ENCODE results near the gene SLC38A10.

DNA sequence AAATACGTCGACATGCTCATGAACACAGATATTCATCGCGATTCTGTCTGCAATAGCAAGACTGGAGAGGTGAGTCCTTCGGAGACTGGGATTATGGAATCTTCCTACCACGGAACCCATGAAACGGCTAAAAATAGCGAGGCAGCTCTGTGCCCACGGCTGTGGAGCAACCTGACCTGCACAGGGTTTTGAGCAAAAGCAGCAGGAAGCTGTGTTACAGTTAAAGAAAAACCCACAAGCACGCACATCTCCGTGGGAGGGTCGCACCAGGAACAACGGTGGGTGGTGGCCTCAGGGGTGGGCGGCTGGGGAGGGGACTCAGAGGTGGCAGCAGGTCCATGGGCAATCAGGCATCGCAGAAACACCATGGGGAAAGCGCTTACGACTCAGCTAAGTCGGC lies 24.8 kb downstream of the SLC38A10 start:
- TF ChIP-seq, protein P1, sequence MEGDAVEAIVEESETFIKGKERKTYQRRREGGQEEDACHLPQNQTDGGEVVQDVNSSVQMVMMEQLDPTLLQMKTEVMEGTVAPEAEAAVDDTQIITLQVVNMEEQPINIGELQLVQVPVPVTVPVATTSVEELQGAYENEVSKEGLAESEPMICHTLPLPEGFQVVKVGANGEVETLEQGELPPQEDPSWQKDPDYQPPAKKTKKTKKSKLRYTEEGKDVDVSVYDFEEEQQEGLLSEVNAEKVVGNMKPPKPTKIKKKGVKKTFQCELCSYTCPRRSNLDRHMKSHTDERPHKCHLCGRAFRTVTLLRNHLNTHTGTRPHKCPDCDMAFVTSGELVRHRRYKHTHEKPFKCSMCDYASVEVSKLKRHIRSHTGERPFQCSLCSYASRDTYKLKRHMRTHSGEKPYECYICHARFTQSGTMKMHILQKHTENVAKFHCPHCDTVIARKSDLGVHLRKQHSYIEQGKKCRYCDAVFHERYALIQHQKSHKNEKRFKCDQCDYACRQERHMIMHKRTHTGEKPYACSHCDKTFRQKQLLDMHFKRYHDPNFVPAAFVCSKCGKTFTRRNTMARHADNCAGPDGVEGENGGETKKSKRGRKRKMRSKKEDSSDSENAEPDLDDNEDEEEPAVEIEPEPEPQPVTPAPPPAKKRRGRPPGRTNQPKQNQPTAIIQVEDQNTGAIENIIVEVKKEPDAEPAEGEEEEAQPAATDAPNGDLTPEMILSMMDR (conservative IDR thresholded peaks at IDR 0.05; ENCODE audit: low read length): no peak
- TF ChIP-seq EZH2phosphoT487 (IDR thresholded peaks at IDR 0.05; ENCODE audit: borderline replicate concordance, low read depth, low read length): no peak

Data from OCI-LY7 (cell line).